ENCODE results near the gene WDR47. TPM values are rescaled to one million over a fixed set of nuclear protein-coding genes. Genes with fewer than 3 reads are reported as not detected.
"Not testable (repeated sequence)": the region's sequence is repeated elsewhere in the genome, so short reads cannot be mapped to it uniquely, and the experiment has no call there.

WDR47 gene
- polyA plus RNA-seq, 1 donor from 2014 or later: 3.7 TPM

- Mint-ChIP-seq H3K27ac (no peak overlapping the region), H3K27me3 (no peaks in the 10 kb centered on the region), H3K36me3 (peaks cover 5% of the 10 kb centered on the region)
These were observed 27.4 kb upstream of the WDR47 start for GRCh38 chr1:109069294-109069693.

GRCh38 chr1:109067883-109068282, 26.0 kb upstream of the WDR47 start:
- Mint-ChIP-seq H3K27me3 (no peaks in the 10 kb centered on the region), H3K27ac (no peak overlapping the region), H3K4me3 (no peak overlapping the region), H3K4me1 (peaks cover 0 to 2% (median 0%) of the 10 kb centered on the region in 3 donors), H3K36me3 (peaks cover 4% of the 10 kb centered on the region), H3K9me3 (no peaks in the 10 kb centered on the region)

More at GRCh38 chr1:109069294-109069693, 27.4 kb upstream of the WDR47 start:
- Mint-ChIP-seq H3K9me3 (no peaks in the 10 kb centered on the region), H3K4me3 (no peak overlapping the region), H3K4me1 (peaks cover 0 to 4% (median 2%) of the 10 kb centered on the region in 3 donors)

GRCh38 chr1:109065137-109065536, 23.2 kb upstream of the WDR47 start:
- H3K4me3 Mint-ChIP-seq: no peak overlapping the region
- H3K36me3 Mint-ChIP-seq: peaks cover 7% of the 10 kb centered on the region
- H3K9me3 Mint-ChIP-seq: no peaks in the 10 kb centered on the region
- no peak overlapping the region for H3K27ac Mint-ChIP-seq
- H3K4me1 Mint-ChIP-seq: peaks cover 0 to 2% (median 0%) of the 10 kb centered on the region in 3 donors
- no peaks in the 10 kb centered on the region for H3K27me3 Mint-ChIP-seq

GRCh38 chr1:109061183-109061582, 19.3 kb upstream of the WDR47 start:
- H3K27ac Mint-ChIP-seq: no peak overlapping the region
- peaks cover 7% of the 10 kb centered on the region for H3K36me3 Mint-ChIP-seq
- no peaks in the 10 kb centered on the region for H3K4me1 Mint-ChIP-seq
- H3K4me3 Mint-ChIP-seq: no peak overlapping the region
- H3K9me3 Mint-ChIP-seq: no peaks in the 10 kb centered on the region
- no peaks in the 10 kb centered on the region for H3K27me3 Mint-ChIP-seq

- Mint-ChIP-seq H3K4me3 (no peak overlapping the region), H3K27me3 (no peaks in the 10 kb centered on the region), H3K9me3 (no peaks in the 10 kb centered on the region), H3K4me1 (no peaks in the 10 kb centered on the region), H3K27ac (no peak overlapping the region), H3K36me3 (peaks cover 7% of the 10 kb centered on the region)
These were observed 18.8 kb upstream of the WDR47 start for GRCh38 chr1:109060707-109061106.

- Mint-ChIP-seq H3K27ac (no peak overlapping the region), H3K36me3 (peaks cover 4% of the 10 kb centered on the region), H3K27me3 (no peaks in the 10 kb centered on the region), H3K4me1 (no peaks in the 10 kb centered on the region), H3K4me3 (no peak overlapping the region), H3K9me3 (no peaks in the 10 kb centered on the region)
These were observed 17.1 kb upstream of the WDR47 start for GRCh38 chr1:109059026-109059425.

- no peaks in the 10 kb centered on the region for H3K4me1 Mint-ChIP-seq
- H3K9me3 Mint-ChIP-seq: no peaks in the 10 kb centered on the region
- H3K27me3 Mint-ChIP-seq: no peaks in the 10 kb centered on the region
- no peaks in the 10 kb centered on the region for H3K36me3 Mint-ChIP-seq
- H3K27ac Mint-ChIP-seq: no peak overlapping the region
- H3K4me3 Mint-ChIP-seq: no peak overlapping the region
These were observed 14.2 kb upstream of the WDR47 start for GRCh38 chr1:109056064-109056463.

GRCh38 chr1:109052145-109052544, 10.2 kb upstream of the WDR47 start:
- H3K4me1 Mint-ChIP-seq, H3K36me3 Mint-ChIP-seq, H3K4me3 Mint-ChIP-seq, H3K27ac Mint-ChIP-seq, H3K27me3 Mint-ChIP-seq, H3K9me3 Mint-ChIP-seq: not testable (repeated sequence)

GRCh38 chr1:109050228-109050995, 8.5 kb upstream of the WDR47 start:
- peaks cover 2% of the 10 kb centered on the region for H3K27me3 Mint-ChIP-seq
- no peaks in the 10 kb centered on the region for H3K4me1 Mint-ChIP-seq
- H3K9me3 Mint-ChIP-seq: no peaks in the 10 kb centered on the region
- H3K4me3 Mint-ChIP-seq: no peak overlapping the region
- no peak overlapping the region for H3K27ac Mint-ChIP-seq
- H3K36me3 Mint-ChIP-seq: no peaks in the 10 kb centered on the region

GRCh38 chr1:109048335-109048734, 6.4 kb upstream of the WDR47 start:
- Mint-ChIP-seq H3K9me3 (no peaks in the 10 kb centered on the region), H3K4me3 (no peak overlapping the region), H3K27me3 (peaks cover 2% of the 10 kb centered on the region)

GRCh38 chr1:109047339-109047738, 5.4 kb upstream of the WDR47 start:
- Mint-ChIP-seq H3K4me3 (no peak overlapping the region), H3K27ac (no peak overlapping the region), H3K27me3 (peaks cover 2% of the 10 kb centered on the region), H3K36me3 (no peaks in the 10 kb centered on the region), H3K4me1 (peaks cover 0 to 4% (median 3%) of the 10 kb centered on the region in 3 donors), H3K9me3 (no peaks in the 10 kb centered on the region)

More at GRCh38 chr1:109048335-109048734, 6.4 kb upstream of the WDR47 start:
- Mint-ChIP-seq H3K36me3 (no peaks in the 10 kb centered on the region), H3K4me1 (no peaks in the 10 kb centered on the region), H3K27ac (no peak overlapping the region)

- Mint-ChIP-seq H3K27me3 (peaks cover 2% of the 10 kb centered on the region), H3K4me1 (peaks cover 0 to 5% (median 3%) of the 10 kb centered on the region in 3 donors), H3K27ac (no peak overlapping the region), H3K9me3 (no peaks in the 10 kb centered on the region), H3K4me3 (no peak overlapping the region), H3K36me3 (no peaks in the 10 kb centered on the region)
These were observed 4.8 kb upstream of the WDR47 start for GRCh38 chr1:109046671-109047070.

GRCh38 chr1:109045595-109045994, 3.7 kb upstream of the WDR47 start:
- Mint-ChIP-seq H3K36me3 (no peaks in the 10 kb centered on the region), H3K4me3 (peak overlapping the region in 1 of 4 donors; percentile 46), H3K27me3 (peaks cover 2% of the 10 kb centered on the region), H3K27ac (no peak overlapping the region), H3K9me3 (no peaks in the 10 kb centered on the region), H3K4me1 (peaks cover 5 to 11% (median 6%) of the 10 kb centered on the region in 3 donors)

- H3K36me3 Mint-ChIP-seq: no peaks in the 10 kb centered on the region
- peak overlapping the region; percentile 88 to 98 (median 93) for H3K4me3 Mint-ChIP-seq
- H3K27me3 Mint-ChIP-seq: no peaks in the 10 kb centered on the region
- H3K9me3 Mint-ChIP-seq: no peaks in the 10 kb centered on the region
- peaks cover 9 to 20% (median 11%) of the 10 kb centered on the region in 3 donors for H3K4me1 Mint-ChIP-seq
- peak overlapping the region; percentile 84 to 97 (median 87) for H3K27ac Mint-ChIP-seq
These were observed 797 bp downstream of the WDR47 start for GRCh38 chr1:109040989-109041620.

- Mint-ChIP-seq H3K4me3 (peak overlapping the region; percentile 88 to 98 (median 93)), H3K27me3 (no peaks in the 10 kb centered on the region), H3K36me3 (no peaks in the 10 kb centered on the region), H3K27ac (peak overlapping the region; percentile 84 to 97 (median 87)), H3K4me1 (peaks cover 9 to 20% (median 11%) of the 10 kb centered on the region in 3 donors), H3K9me3 (no peaks in the 10 kb centered on the region)
These were observed 1.3 kb downstream of the WDR47 start for GRCh38 chr1:109040627-109040988.

GRCh38 chr1:109034382-109034781, 7.5 kb downstream of the WDR47 start:
- Mint-ChIP-seq H3K4me1 (peaks cover 0 to 1% (median 0%) of the 10 kb centered on the region in 3 donors), H3K9me3 (no peaks in the 10 kb centered on the region), H3K36me3 (peaks cover 1% of the 10 kb centered on the region), H3K27ac (peak overlapping the region in 1 of 3 donors; percentile 32), H3K4me3 (no peak overlapping the region), H3K27me3 (no peaks in the 10 kb centered on the region)
